GM18508 (cell line): ENCODE data around the gene IMMP2L.

Source experiments
- ATAC-seq: cut with Tn5 transposase; IDR thresholded peaks from one replicate; pipeline ENCODE4 v1.9.1; 2021; ENCODE audit warnings: moderate number of reproducible peaks; ENCODE audit not compliant: insufficient read depth, unreplicated experiment

Gene IMMP2L

GRCh38 chr7:111560773-111561653 lies 1.3 kb downstream of the IMMP2L start:
- ATAC-seq, result no peak

GRCh38 chr7:111558991-111559390 lies 3.3 kb downstream of the IMMP2L start:
- peak; percentile 59 for ATAC-seq

- no peak for ATAC-seq
Observed at GRCh38 chr7:111556977-111557376, 5.3 kb downstream of the IMMP2L start.

- ATAC-seq, result no peak
Observed at GRCh38 chr7:111554086-111554485, 8.2 kb downstream of the IMMP2L start.

- ATAC-seq, result no peak
Observed at GRCh38 chr7:111541067-111541466, 21.2 kb downstream of the IMMP2L start.

GRCh38 chr7:111540199-111540815 lies 22.0 kb downstream of the IMMP2L start:
- no peak for ATAC-seq

- ATAC-seq, result no peak
Observed at GRCh38 chr7:111537134-111537533, 25.2 kb downstream of the IMMP2L start.

- no peak for ATAC-seq
Observed at GRCh38 chr7:111535142-111535870, 27.0 kb downstream of the IMMP2L start.

- no peak for ATAC-seq
Observed at GRCh38 chr7:111532625-111533024, 29.7 kb downstream of the IMMP2L start.

- ATAC-seq, result no peak
Observed at GRCh38 chr7:111531993-111532392, 30.3 kb downstream of the IMMP2L start.

GRCh38 chr7:111530356-111530668 lies 32.0 kb downstream of the IMMP2L start:
- no peak for ATAC-seq

- ATAC-seq, result no peak
Observed at GRCh38 chr7:111529507-111530355, 32.6 kb downstream of the IMMP2L start.

- ATAC-seq, result peak; percentile 65
Observed at GRCh38 chr7:111528331-111528730, 34.0 kb downstream of the IMMP2L start.

GRCh38 chr7:111527545-111527944 lies 34.7 kb downstream of the IMMP2L start:
- ATAC-seq, result peak; percentile 80

GRCh38 chr7:111525100-111525499 lies 37.2 kb downstream of the IMMP2L start:
- no peak for ATAC-seq

- ATAC-seq, result no peak
Observed at GRCh38 chr7:111521660-111522059, 40.6 kb downstream of the IMMP2L start.

GRCh38 chr7:111518264-111518663 lies 44.0 kb downstream of the IMMP2L start:
- no peak for ATAC-seq

GRCh38 chr7:111517549-111517951 lies 44.7 kb downstream of the IMMP2L start:
- no peak for ATAC-seq

GRCh38 chr7:111516612-111517011 lies 45.7 kb downstream of the IMMP2L start:
- ATAC-seq, result no peak

- ATAC-seq, result no peak
Observed at GRCh38 chr7:111513566-111513965, 48.7 kb downstream of the IMMP2L start.
